Loucy (cell line): ENCODE results near the gene NCBP2.

Source experiments
- H2AFZ ChIP-seq: fragments of 200-600 bp; sonication (generic); 2 replicates; pipeline ENCODE4 v1.6.0; 2016; ENCODE audit warnings: antibody characterized with exemption, mild to moderate bottlenecking, low read length, moderate library complexity
- H3F3A ChIP-seq: fragments of 200-600 bp; 2 replicates; pipeline ENCODE4 v1.6.0; 2016; ENCODE audit warnings: antibody characterized with exemption, low read depth, mild to moderate bottlenecking
- H3K27me3 ChIP-seq: fragments of 200-600 bp; sonication (generic); 2 replicates; pipeline ENCODE4 v1.6.1; 2014; ENCODE audit warnings: low read length, mild to moderate bottlenecking; ENCODE audit not compliant: insufficient read depth, poor library complexity, severe bottlenecking
- H3K36me3 ChIP-seq: fragments of 200-600 bp; sonication (generic); 2 replicates; pipeline ENCODE4 v1.6.1; 2016; ENCODE audit warnings: low read length; ENCODE audit not compliant: insufficient read depth
- H3K4me1 ChIP-seq: fragments of 200-600 bp; sonication (generic); 2 replicates; pipeline ENCODE4 v1.5.1; 2014; ENCODE audit warnings: low read length, mild to moderate bottlenecking; ENCODE audit not compliant: insufficient read depth, poor library complexity, severe bottlenecking
- H3K4me2 ChIP-seq: fragments of 200-600 bp; sonication (generic); 2 replicates; pipeline ENCODE4 v1.6.0; 2014; ENCODE audit warnings: antibody characterized with exemption, low read length, low read depth, mild to moderate bottlenecking; ENCODE audit not compliant: poor library complexity, severe bottlenecking
- H3K4me3 ChIP-seq: fragments of 200-600 bp; sonication (generic); 2 replicates; pipeline ENCODE4 v1.5.1; 2014; ENCODE audit warnings: low read length, mild to moderate bottlenecking, mixed read lengths; ENCODE audit not compliant: poor library complexity, severe bottlenecking
- H3K79me2 ChIP-seq: fragments of 200-600 bp; sonication (generic); 2 replicates; pipeline ENCODE4 v1.6.1; 2014; ENCODE audit warnings: low read length; ENCODE audit not compliant: insufficient read depth
- H3K9ac ChIP-seq: fragments of 200-600 bp; sonication (generic); 2 replicates; pipeline ENCODE4 v1.6.0; 2014; ENCODE audit warnings: mild to moderate bottlenecking, low read depth, low read length, moderate library complexity; ENCODE audit not compliant: poor library complexity, severe bottlenecking
- H3K9me2 ChIP-seq: fragments of 200-600 bp; sonication (generic); replicated peaks from 2 replicates; pipeline ENCODE4 v1.6.1; 2016; ENCODE audit warnings: low read depth, low read length, mixed read lengths
- H3K9me3 ChIP-seq: fragments of 200-600 bp; sonication (generic); 2 replicates; pipeline ENCODE4 v1.6.1; 2014; ENCODE audit warnings: mild to moderate bottlenecking, antibody characterized with exemption, low read length, low read depth; ENCODE audit not compliant: insufficient read depth
- H4K20me1 ChIP-seq: fragments of 200-600 bp; sonication (generic); 2 replicates; pipeline ENCODE4 v1.6.0; 2014; ENCODE audit warnings: antibody characterized with exemption, low read length, mild to moderate bottlenecking; ENCODE audit not compliant: insufficient read depth, poor library complexity, severe bottlenecking
- CTCF ChIP-seq: fragments of 200-600 bp; sonication (generic); conservative IDR thresholded peaks from 2 replicates; pipeline ENCODE4 v1.5.1; 2014; ENCODE audit warnings: mild to moderate bottlenecking, antibody characterized with exemption, low read length
- EZH2phosphoT487 ChIP-seq: fragments of 200-600 bp; IDR thresholded peaks from 2 replicates; pipeline ENCODE4 v1.6.1; 2018; ENCODE audit warnings: antibody characterized with exemption, mild to moderate bottlenecking, moderate library complexity, borderline replicate concordance

NCBP2 gene

GRCh38 chr3:196981657-196982056 is 39.3 kb upstream of the NCBP2 start:
- no peaks in the 10 kb centered on the region for H4K20me1 ChIP-seq
- H3K27me3 ChIP-seq = no peaks in the 10 kb centered on the region
- H3K4me2 ChIP-seq = no peak overlapping the region
- no peak overlapping the region for H2AFZ ChIP-seq
- no peaks in the 10 kb centered on the region for H3K79me2 ChIP-seq
- no peaks in the 10 kb centered on the region for H3F3A ChIP-seq
- 0 out of 2 replicates have a peak, but pooled peaks cover 7% of the 10 kb centered on the region for H3K9me3 ChIP-seq
- TF ChIP-seq CTCF (no peak), EZH2phosphoT487 (no peak)
- H3K9me2 ChIP-seq = no peaks in the 10 kb centered on the region
- no peaks in the 10 kb centered on the region for H3K36me3 ChIP-seq
- H3K4me3 ChIP-seq = no peak overlapping the region
- no peaks in the 10 kb centered on the region for H3K4me1 ChIP-seq
- H3K9ac ChIP-seq = no peak overlapping the region

GRCh38 chr3:196979545-196979944 is 37.2 kb upstream of the NCBP2 start:
- Histone ChIP-seq H3K9ac (no peak overlapping the region), H3F3A (no peaks in the 10 kb centered on the region), H3K4me1 (no peaks in the 10 kb centered on the region), H3K79me2 (no peaks in the 10 kb centered on the region), H3K36me3 (no peaks in the 10 kb centered on the region), H3K4me3 (no peak overlapping the region), H2AFZ (no peak overlapping the region), H3K4me2 (no peak overlapping the region), H3K9me3 (0 out of 2 replicates have a peak, but pooled peaks cover 7% of the 10 kb centered on the region), H3K9me2 (no peaks in the 10 kb centered on the region), H4K20me1 (no peaks in the 10 kb centered on the region), H3K27me3 (no peaks in the 10 kb centered on the region)
- TF ChIP-seq CTCF (no peak), EZH2phosphoT487 (no peak)

GRCh38 chr3:196976941-196977340 is 34.6 kb upstream of the NCBP2 start:
- Histone ChIP-seq H3K9me2 (no peaks in the 10 kb centered on the region), H3K79me2 (no peaks in the 10 kb centered on the region), H3K4me3 (no peak overlapping the region), H3K9ac (no peak overlapping the region), H3F3A (no peaks in the 10 kb centered on the region), H4K20me1 (no peaks in the 10 kb centered on the region), H3K4me1 (no peaks in the 10 kb centered on the region), H3K36me3 (no peaks in the 10 kb centered on the region), H3K4me2 (no peak overlapping the region), H3K27me3 (no peaks in the 10 kb centered on the region), H3K9me3 (no peaks in the 10 kb centered on the region), H2AFZ (no peak overlapping the region)
- no peak for TF ChIP-seq CTCF
- TF ChIP-seq EZH2phosphoT487 = no peak
